ENCODE results near the gene DAB2IP.
"Not testable (repeated sequence)": the region's sequence is repeated elsewhere in the genome, so short reads cannot be mapped to it uniquely, and the experiment has no call there.

Gene DAB2IP

GRCh38 chr9:121651295-121652020 is at the start of gene DAB2IP:
TSS of gene DAB2IP (plus strand) at chr9:121651634. CDS start at chr9:121651776, 142 bp downstream.
- no peak for DNase-seq (ENCODE audit: low read depth in 1 of 2, low spot score in 1 of 2)

- DNase-seq (ENCODE audit: low read depth in 1 of 2, low spot score in 1 of 2): no peak
Observed at GRCh38 chr9:121603028-121603427, 48.4 kb upstream of the DAB2IP start.

GRCh38 chr9:121604242-121604641 is 47.2 kb upstream of the DAB2IP start:
- DNase-seq (ENCODE audit: low read depth in 1 of 2, low spot score in 1 of 2): no peak

- no peak for DNase-seq (ENCODE audit: low read depth in 1 of 2, low spot score in 1 of 2)
Observed at GRCh38 chr9:121604654-121605053, 46.8 kb upstream of the DAB2IP start.

GRCh38 chr9:121607434-121608167 is 43.8 kb upstream of the DAB2IP start:
- no peak for DNase-seq (ENCODE audit: low read depth in 1 of 2, low spot score in 1 of 2)

GRCh38 chr9:121608168-121608853 is 43.1 kb upstream of the DAB2IP start:
- DNase-seq (ENCODE audit: low read depth in 1 of 2, low spot score in 1 of 2): no peak

- DNase-seq (ENCODE audit: low read depth in 1 of 2, low spot score in 1 of 2): no peak
Observed at GRCh38 chr9:121609822-121610637, 41.4 kb upstream of the DAB2IP start.

GRCh38 chr9:121610638-121610953 is 40.8 kb upstream of the DAB2IP start:
- no peak for DNase-seq (ENCODE audit: low read depth in 1 of 2, low spot score in 1 of 2)

- DNase-seq (ENCODE audit: low read depth in 1 of 2, low spot score in 1 of 2): no peak
Observed at GRCh38 chr9:121612511-121612998, 38.9 kb upstream of the DAB2IP start.

- DNase-seq (ENCODE audit: low read depth in 1 of 2, low spot score in 1 of 2): no peak
Observed at GRCh38 chr9:121613009-121613752, 38.3 kb upstream of the DAB2IP start.

GRCh38 chr9:121616123-121616755 is 35.2 kb upstream of the DAB2IP start:
- DNase-seq (ENCODE audit: low read depth in 1 of 2, low spot score in 1 of 2): no peak

- no peak for DNase-seq (ENCODE audit: low read depth in 1 of 2, low spot score in 1 of 2)
Observed at GRCh38 chr9:121618504-121618903, 32.9 kb upstream of the DAB2IP start.

GRCh38 chr9:121618910-121619309 is 32.5 kb upstream of the DAB2IP start:
- DNase-seq (ENCODE audit: low read depth in 1 of 2, low spot score in 1 of 2): not testable (repeated sequence)

- no peak for DNase-seq (ENCODE audit: low read depth in 1 of 2, low spot score in 1 of 2)
Observed at GRCh38 chr9:121619545-121620324, 31.7 kb upstream of the DAB2IP start.

- no peak for DNase-seq (ENCODE audit: low read depth in 1 of 2, low spot score in 1 of 2)
Observed at GRCh38 chr9:121620325-121620673, 31.1 kb upstream of the DAB2IP start.

GRCh38 chr9:121620777-121621449 is 30.5 kb upstream of the DAB2IP start:
- DNase-seq (ENCODE audit: low read depth in 1 of 2, low spot score in 1 of 2): no peak

GRCh38 chr9:121622387-121623203 is 28.8 kb upstream of the DAB2IP start:
- no peak for DNase-seq (ENCODE audit: low read depth in 1 of 2, low spot score in 1 of 2)

- DNase-seq (ENCODE audit: low read depth in 1 of 2, low spot score in 1 of 2): not testable (repeated sequence)
Observed at GRCh38 chr9:121623430-121623829, 28.0 kb upstream of the DAB2IP start.

Data from stimulated activated CD4-positive, alpha-beta T cell treated with anti-CD3 and anti-CD28 coated beads, Interleukin-15, amount 100 ng/mL, for 1 hour (primary cell).